Endothelial cell of umbilical vein (primary cell): ENCODE data around the gene PPA2. TPM values are rescaled to one million over a fixed set of nuclear protein-coding genes. Genes with fewer than 3 reads are reported as not detected.

Source experiments
- BruUV-seq: library from RNA; stranded (reverse); fragments of 400-500 nt; replicated peaks from 2 replicates; lab custom pipeline; 2021; lab: Mats Ljungman, UMichigan
- CTCF ChIA-PET: fragments of 300-600, 350-600 bp; sonication (Branson Sonifier 250); formaldehyde crosslinking; loops from one replicate; lab custom pipeline; 2021; ENCODE audit warnings: antibody characterized with exemption, inconsistent platforms; lab: Charles Lee
- POLR2A ChIA-PET: fragments of 300-600, 350-600 bp; sonication (Branson Sonifier 250); formaldehyde crosslinking; loops from one replicate; lab custom pipeline; 2021; ENCODE audit warnings: antibody characterized with exemption, inconsistent platforms; lab: Charles Lee
- DNase-seq: peaks from one replicate; pipeline ENCODE4 v3.0.0-alpha.2; 2011; ENCODE audit warnings: low read depth, low spot score
- FAIRE-seq: peaks from 2 replicates; lab custom pipeline; 2011; peaks lifted over from hg19 to GRCh38; lab: Jason Lieb, UNC
- H2AFZ ChIP-seq: 2 replicates; pipeline ENCODE4 v1.6.0; 2012; ENCODE audit warnings: low read depth, low read length, control low read depth, inconsistent platforms
- H3K27ac ChIP-seq: 2 replicates; pipeline ENCODE4 v1.5.1; 2011; ENCODE audit warnings: low read depth, mild to moderate bottlenecking, control low read depth, low read length, moderate library complexity; ENCODE audit not compliant: insufficient read depth
- H3K27me3 ChIP-seq, 2 experiments: 2 replicates each; pipeline versions ENCODE4 v1.6.0 to v1.6.1; 2011; ENCODE audit warnings: low read length in 2 of 2, mixed read lengths in 1 of 2; ENCODE audit not compliant: control insufficient read depth in 2 of 2, insufficient read depth in 2 of 2
- H3K36me3 ChIP-seq, 2 experiments: 2 replicates in 1 of 2; 3 replicates in 1 of 2; pipeline ENCODE4 v1.5.1; 2011; ENCODE audit warnings: low read length in 2 of 2, mild to moderate bottlenecking in 1 of 2, moderate library complexity in 1 of 2; ENCODE audit not compliant: control insufficient read depth in 2 of 2, insufficient read depth in 2 of 2; ENCODE audit errors: extremely low read depth in 1 of 2
- H3K4me1 ChIP-seq: 3 replicates; pipeline ENCODE4 v1.5.1; 2011; ENCODE audit warnings: mild to moderate bottlenecking, low read length; ENCODE audit not compliant: control insufficient read depth, insufficient read depth; ENCODE audit errors: extremely low read depth
- H3K4me2 ChIP-seq: 2 replicates; pipeline ENCODE4 v1.6.1; 2011; ENCODE audit warnings: low read length, control low read depth, mixed read lengths; ENCODE audit not compliant: insufficient read depth
- H3K4me3 ChIP-seq, 3 experiments: fragments of 200-600 bp in 1 of 3; sonication (generic), shearing (Covaris generic) in 1 of 3; replicated peaks in 1 of 3; 2 replicates each; pipeline ENCODE4 v1.5.1; 2011 to 2016; ENCODE audit warnings: control low read depth in 3 of 3, low read length in 3 of 3, mild to moderate bottlenecking in 2 of 3, inconsistent platforms in 1 of 3, low read depth in 1 of 3, moderate library complexity in 1 of 3; ENCODE audit not compliant: insufficient read depth in 1 of 3
- H3K79me2 ChIP-seq: 2 replicates; pipeline ENCODE4 v1.6.0; 2012; ENCODE audit warnings: low read length, inconsistent platforms; ENCODE audit not compliant: control insufficient read depth, insufficient read depth
- H3K9ac ChIP-seq: replicated peaks from 2 replicates; pipeline ENCODE3; 2011; ENCODE audit warnings: low read length, control low read depth; ENCODE audit not compliant: insufficient read depth; ENCODE audit errors: extremely low read depth
- H3K9me1 ChIP-seq: replicated peaks from 3 replicates; pipeline ENCODE4 v1.6.0; 2011; ENCODE audit warnings: mild to moderate bottlenecking, low read length; ENCODE audit not compliant: control insufficient read depth, insufficient read depth; ENCODE audit errors: extremely low read depth
- H3K9me3 ChIP-seq: replicated peaks from 2 replicates; pipeline ENCODE4 v1.5.1; 2012; ENCODE audit warnings: low read length, inconsistent platforms; ENCODE audit not compliant: control insufficient read depth, insufficient read depth
- H4K20me1 ChIP-seq: replicated peaks from 2 replicates; pipeline ENCODE3; 2011; ENCODE audit warnings: mild to moderate bottlenecking, low read length; ENCODE audit not compliant: control insufficient read depth, insufficient read depth; ENCODE audit errors: extremely low read depth
- EZH2 ChIP-seq: IDR thresholded peaks from 2 replicates; pipeline ENCODE4 v1.6.1; 2012; ENCODE audit warnings: borderline replicate concordance, low read depth, mild to moderate bottlenecking, moderate library complexity, low read length, inconsistent platforms; ENCODE audit not compliant: severe bottlenecking
- FOS ChIP-seq: IDR thresholded peaks from 2 replicates; pipeline ENCODE4 v1.6.1; 2011; ENCODE audit warnings: mild to moderate bottlenecking, low read length, moderate library complexity, borderline replicate concordance; ENCODE audit not compliant: insufficient read depth
- GATA2 ChIP-seq: IDR thresholded peaks from 2 replicates; pipeline ENCODE4 v1.7.0; 2011; ENCODE audit warnings: low read depth, mild to moderate bottlenecking, moderate library complexity, mixed read lengths, low read length; ENCODE audit not compliant: insufficient read length, insufficient read depth
- JUN ChIP-seq: IDR thresholded peaks from 2 replicates; pipeline ENCODE4 v1.6.1; 2011; ENCODE audit warnings: borderline replicate concordance, low read depth; ENCODE audit not compliant: insufficient read length, insufficient read depth
- MYC ChIP-seq: IDR thresholded peaks from one replicate; pipeline ENCODE4 v1.6.1; 2011; ENCODE audit warnings: mild to moderate bottlenecking, low read depth, low read length
- POLR2A ChIP-seq: IDR thresholded peaks from 2 replicates; pipeline ENCODE4 v1.6.1; 2012; ENCODE audit warnings: low read depth, mild to moderate bottlenecking, control low read depth, low read length
- POLR2AphosphoS5 ChIP-seq: IDR thresholded peaks from 2 replicates; pipeline ENCODE4 v1.6.1; 2012; ENCODE audit warnings: low read depth, mild to moderate bottlenecking, control low read depth, low read length, moderate library complexity; ENCODE audit not compliant: insufficient read depth
- dilution Hi-C: fragments of 300-500 bp; cut with MboI; formaldehyde crosslinking; loops from one replicate; pipeline ENCODE4 v1.15.0; 2019; ENCODE audit warnings: low sequenced_read_pairs; ENCODE audit not compliant: extremely low pct_ligation_motif_present
- intact Hi-C: fragments of 100-400 bp; cut with micrococcal nuclease; formaldehyde crosslinking; loops from one replicate; pipeline ENCODE4 v1.10.0; 2022
- polyA plus RNA-seq, 4 experiments: library from polyadenylated mRNA; depleted of rRNA in 3 of 4; stranded (reverse) in 3 of 4; unstranded in 1 of 4; fragments of >200 nt; gene quantifications; 2 replicates each; pipeline versions ENCODE4 v1.2.1 to v1.2.3, GENCODE V29; 2011 to 2012; ENCODE audit warnings: missing spikeins in 1 of 4
- total RNA-seq: library from RNA; stranded (reverse); gene quantifications from 2 replicates; pipeline ENCODE4 v1.2.3, GENCODE V29; 2021
- TF ChIP-seq, protein P1 (sequence below): IDR thresholded peaks from 2 replicates; pipeline ENCODE4 v1.6.1; 2011; ENCODE audit not compliant: insufficient read depth, insufficient read length
- TF ChIP-seq, protein P2 (sequence below), 2 donors: IDR thresholded peaks; 1 replicate in 1 of 2; 2 replicates in 1 of 2; pipeline ENCODE4 v1.5.1; 2011; ENCODE audit warnings: low read length in 2 of 2, mild to moderate bottlenecking in 2 of 2, moderate library complexity in 2 of 2, control low read depth in 1 of 2, inconsistent platforms in 1 of 2, low read depth in 1 of 2; ENCODE audit not compliant: insufficient read depth in 1 of 2; ENCODE audit errors: extremely low read depth in 1 of 2

Gene PPA2
- total and polyA plus RNA-seq, 2 donors (not counting 3 experiments of a cell fraction or from before 2014, with no cell fraction given), result 30.4 to 58.7 TPM

DNA sequence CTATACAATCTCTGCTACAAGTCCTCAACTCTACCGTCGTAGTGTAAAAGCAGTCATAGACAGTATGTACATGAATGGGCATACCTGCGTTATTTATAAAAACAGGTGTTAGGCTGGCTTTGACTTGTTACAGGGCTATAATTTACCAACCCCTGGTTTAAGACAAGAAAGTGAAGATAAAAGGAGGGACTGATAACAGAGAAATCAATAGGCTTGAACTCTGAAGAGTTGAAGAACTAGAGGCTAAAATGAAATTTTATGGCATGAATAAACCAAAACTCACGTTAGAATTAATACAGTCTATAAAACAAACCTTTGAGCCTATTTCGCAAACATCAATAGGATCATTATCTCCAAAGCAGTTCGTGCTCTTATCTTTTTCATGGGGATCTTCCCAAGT is 36.2 kb downstream of the PPA2 start:
- Histone ChIP-seq H4K20me1 (no peaks in the 10 kb centered on the region), H3K36me3 (peaks cover 0 to 2% of the 10 kb centered on the region in 2 experiments), H3K4me1 (no peaks in the 10 kb centered on the region), H3K4me3 (no peak overlapping the region), H3K27ac (no peak overlapping the region), H3K9me1 (no peaks in the 10 kb centered on the region), H3K79me2 (no peaks in the 10 kb centered on the region), H3K9me3 (no peaks in the 10 kb centered on the region), H3K4me2 (no peak overlapping the region), H3K27me3 (no peaks in the 10 kb centered on the region), H2AFZ (no peak overlapping the region), H3K9ac (no peak overlapping the region)
- DNase-seq (no peak), FAIRE-seq (no peak)
- ChIA-PET POLR2A (no interaction called here), CTCF (no interaction called here)
- dilution Hi-C loops (no loop called here), intact Hi-C loops (no loop called here)
- TF ChIP-seq EZH2, result no peak
- TF ChIP-seq GATA2, result no peak
- no peak for TF ChIP-seq MYC
- TF ChIP-seq POLR2AphosphoS5, result no peak
- TF ChIP-seq JUN, result no peak
- BruUV-seq, result no TSS peak

DNA sequence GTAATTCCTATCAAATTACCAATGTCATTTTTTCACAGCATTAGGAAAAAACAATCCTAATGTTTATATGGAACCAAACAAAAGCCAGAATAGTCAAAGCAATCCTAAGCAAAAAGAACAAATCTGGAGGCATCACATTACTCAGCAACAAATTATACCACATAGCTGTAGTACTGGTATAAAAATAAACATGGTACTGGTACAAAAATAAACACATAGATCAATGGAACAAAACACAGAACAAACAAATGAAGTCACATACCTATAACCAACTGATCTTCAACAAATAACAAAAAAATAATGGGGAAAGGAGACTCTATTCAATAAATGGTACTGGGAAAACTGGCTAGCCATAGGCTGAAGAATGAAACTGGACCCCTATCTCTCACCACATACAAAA is 37.4 kb downstream of the PPA2 start:
- dilution Hi-C loops, result no loop called here
- FAIRE-seq, result no peak
- Histone ChIP-seq H3K4me1 (no peaks in the 10 kb centered on the region), H3K4me3 (no peak overlapping the region), H3K9ac (no peak overlapping the region), H3K36me3 (peaks cover 0 to 2% of the 10 kb centered on the region in 2 experiments), H3K4me2 (no peak overlapping the region), H3K79me2 (no peaks in the 10 kb centered on the region), H3K9me1 (no peaks in the 10 kb centered on the region), H3K9me3 (no peaks in the 10 kb centered on the region), H3K27me3 (no peaks in the 10 kb centered on the region), H4K20me1 (no peaks in the 10 kb centered on the region), H3K27ac (no peak overlapping the region), H2AFZ (no peak overlapping the region)
- no TSS peak for BruUV-seq
- intact Hi-C loops, result no loop called here
- TF ChIP-seq, protein P1, sequence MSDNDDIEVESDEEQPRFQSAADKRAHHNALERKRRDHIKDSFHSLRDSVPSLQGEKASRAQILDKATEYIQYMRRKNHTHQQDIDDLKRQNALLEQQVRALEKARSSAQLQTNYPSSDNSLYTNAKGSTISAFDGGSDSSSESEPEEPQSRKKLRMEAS, result no peak
- TF ChIP-seq MYC (no peak), GATA2 (no peak), FOS (no peak), POLR2A (no peak), POLR2AphosphoS5 (no peak), EZH2 (no peak), JUN (no peak)
- TF ChIP-seq, protein P2, sequence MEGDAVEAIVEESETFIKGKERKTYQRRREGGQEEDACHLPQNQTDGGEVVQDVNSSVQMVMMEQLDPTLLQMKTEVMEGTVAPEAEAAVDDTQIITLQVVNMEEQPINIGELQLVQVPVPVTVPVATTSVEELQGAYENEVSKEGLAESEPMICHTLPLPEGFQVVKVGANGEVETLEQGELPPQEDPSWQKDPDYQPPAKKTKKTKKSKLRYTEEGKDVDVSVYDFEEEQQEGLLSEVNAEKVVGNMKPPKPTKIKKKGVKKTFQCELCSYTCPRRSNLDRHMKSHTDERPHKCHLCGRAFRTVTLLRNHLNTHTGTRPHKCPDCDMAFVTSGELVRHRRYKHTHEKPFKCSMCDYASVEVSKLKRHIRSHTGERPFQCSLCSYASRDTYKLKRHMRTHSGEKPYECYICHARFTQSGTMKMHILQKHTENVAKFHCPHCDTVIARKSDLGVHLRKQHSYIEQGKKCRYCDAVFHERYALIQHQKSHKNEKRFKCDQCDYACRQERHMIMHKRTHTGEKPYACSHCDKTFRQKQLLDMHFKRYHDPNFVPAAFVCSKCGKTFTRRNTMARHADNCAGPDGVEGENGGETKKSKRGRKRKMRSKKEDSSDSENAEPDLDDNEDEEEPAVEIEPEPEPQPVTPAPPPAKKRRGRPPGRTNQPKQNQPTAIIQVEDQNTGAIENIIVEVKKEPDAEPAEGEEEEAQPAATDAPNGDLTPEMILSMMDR (IDR thresholded peaks at IDR 0.05; ENCODE audit: extremely low read depth in 1 of 2, insufficient read depth in 1 of 2, low read depth in 1 of 2, low read length in 2 of 2), result no peak
- ChIA-PET CTCF (no interaction called here), POLR2A (no interaction called here)
- no peak for DNase-seq
